Stromal cell of bone marrow (primary cell): ENCODE data around the gene USH1G.

Experiments used
- DNase-seq: peaks from one replicate; pipeline ENCODE4 v3.0.0-alpha.2; 2012; ENCODE audit warnings: low read depth

USH1G gene

GRCh38 chr17:74903034-74903433 lies 20.0 kb downstream of the USH1G start:
- DNase-seq: no peak

GRCh38 chr17:74901353-74902135 lies 21.5 kb downstream of the USH1G start:
- no peak for DNase-seq

DNA sequence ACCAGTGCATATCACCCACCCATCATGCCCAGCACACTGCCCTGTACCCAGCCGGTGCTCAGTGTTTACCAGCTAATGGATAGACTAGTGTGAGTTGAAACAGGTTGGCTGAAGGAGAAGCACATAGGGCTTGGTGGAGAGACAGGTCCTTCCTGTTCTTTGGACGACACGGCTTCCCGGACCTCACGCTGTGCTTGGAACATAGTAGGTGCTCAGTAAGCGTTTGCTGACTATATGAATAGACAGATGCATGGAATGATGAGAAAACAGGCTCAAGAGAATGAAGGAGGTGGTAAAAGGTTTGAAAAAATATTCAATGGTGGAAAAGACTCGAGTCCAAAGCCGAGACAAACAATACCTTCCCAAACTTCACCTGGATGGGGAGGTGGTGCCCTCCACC lies 22.8 kb downstream of the USH1G start:
- DNase-seq: no peak

- no peak for DNase-seq
These were observed 24.6 kb downstream of the USH1G start for GRCh38 chr17:74898376-74898946.

- DNase-seq: no peak
These were observed 29.0 kb downstream of the USH1G start for GRCh38 chr17:74893936-74894671.

DNA sequence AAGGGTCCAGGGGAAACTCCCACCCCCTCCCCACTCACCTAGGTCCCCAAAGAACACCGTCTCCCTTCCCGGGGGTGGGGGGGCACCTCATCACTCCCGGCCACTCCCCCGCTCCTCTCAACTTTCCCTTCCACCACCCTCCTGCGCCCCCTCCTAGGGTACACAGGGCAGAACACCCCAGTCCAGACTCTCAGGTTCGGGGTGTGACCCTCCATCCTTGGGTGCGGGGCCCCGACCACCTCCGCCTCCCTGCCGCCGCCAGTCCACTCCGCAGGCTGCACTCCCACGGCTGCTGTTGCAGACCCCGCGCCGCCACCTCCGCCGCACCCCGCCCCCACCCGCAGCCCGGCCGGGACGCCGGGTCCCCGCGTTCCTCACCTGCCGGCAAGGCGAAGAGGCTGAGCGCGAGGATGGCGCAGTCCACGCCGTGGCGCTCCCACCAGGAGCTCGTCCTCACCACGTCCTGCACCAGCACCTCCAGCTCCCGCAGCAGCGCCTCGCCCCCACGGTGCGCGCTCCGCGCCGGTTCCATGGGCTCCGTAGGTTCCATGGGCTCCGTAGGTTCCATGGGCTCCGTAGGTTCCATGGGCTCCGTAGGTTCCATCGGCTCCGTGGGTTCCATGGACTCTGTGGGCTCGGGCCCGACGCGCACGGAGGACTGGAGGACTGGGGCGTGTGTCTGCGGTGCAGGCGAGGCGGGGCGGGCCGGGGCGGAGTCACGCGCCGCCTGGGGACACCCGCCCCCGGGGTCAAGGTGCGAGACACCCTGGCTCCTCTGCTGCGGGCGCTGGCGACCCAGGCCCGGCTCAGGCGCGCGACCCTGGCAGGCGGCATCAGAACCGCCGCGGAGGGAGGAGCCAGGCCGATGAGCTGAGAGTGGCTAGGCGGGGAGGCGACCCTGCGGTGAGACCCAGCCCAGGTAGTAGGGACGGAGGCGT lies 29.8 kb downstream of the USH1G start, which contains the start of gene FADS6:
FADS6 (minus strand) TSS at position 660 of the 938 bp plus-strand sequence; CDS start at position 622, 38 bp downstream.
- DNase-seq: no peak

DNA sequence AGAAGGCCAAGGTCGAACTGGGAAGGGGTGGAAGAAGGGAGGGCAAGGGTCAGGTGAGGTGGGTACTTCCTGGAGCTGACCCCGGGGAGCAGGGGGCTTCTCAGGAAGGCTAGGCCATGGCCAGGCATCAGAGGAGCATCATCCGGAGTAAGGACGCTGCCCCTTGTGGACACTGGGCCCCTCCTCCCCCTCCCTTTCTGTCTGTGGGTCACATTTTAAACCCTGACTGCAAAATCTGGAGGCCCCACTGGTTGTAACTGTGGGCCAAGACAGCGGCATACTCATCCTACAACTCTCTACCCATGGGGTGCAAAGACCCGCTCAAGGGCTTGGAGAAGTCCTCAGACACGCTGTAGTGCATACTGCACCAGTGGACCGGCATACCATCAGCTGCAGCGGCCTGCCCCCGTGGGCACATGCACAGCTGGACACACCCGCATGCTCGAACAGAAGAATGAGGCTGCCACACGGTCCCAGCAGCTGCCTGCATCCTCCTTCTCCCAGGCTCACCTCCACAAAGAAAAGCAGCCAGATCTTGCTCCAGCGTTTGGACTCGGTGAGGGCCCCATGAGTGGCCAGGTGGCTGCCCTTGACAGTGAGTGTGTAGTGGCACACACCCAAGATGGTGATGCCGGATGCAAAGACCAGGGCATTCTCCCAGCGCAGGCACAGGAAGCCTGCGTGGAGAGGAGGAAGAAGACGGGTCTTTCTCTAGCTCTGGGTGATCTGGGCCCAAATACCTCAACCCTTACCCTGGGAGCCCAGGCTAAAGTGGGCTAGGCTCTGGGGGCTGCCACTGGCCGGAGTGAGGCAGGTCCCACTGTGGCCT lies 30.8 kb downstream of the USH1G start:
- no peak for DNase-seq

DNA sequence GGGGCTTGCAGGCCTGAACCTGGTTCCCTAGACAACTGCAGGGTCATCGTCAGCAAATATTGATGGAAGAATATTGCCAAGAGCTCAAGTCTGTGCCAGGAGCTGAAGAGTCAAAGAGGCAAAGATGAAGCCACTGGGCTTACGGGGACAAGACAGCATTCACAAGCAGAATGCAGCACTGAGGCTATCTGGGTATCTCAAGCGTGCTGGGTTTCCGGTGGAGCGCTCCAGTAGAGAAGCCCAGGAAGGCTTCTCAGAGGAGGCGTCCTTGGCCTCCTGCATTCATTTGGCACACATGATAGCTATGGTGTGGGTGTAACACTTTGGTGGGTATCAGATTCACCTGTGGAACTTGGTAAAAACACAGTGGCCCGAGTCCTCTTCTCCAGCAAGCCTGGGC lies 32.5 kb downstream of the USH1G start:
- DNase-seq: no peak

DNA sequence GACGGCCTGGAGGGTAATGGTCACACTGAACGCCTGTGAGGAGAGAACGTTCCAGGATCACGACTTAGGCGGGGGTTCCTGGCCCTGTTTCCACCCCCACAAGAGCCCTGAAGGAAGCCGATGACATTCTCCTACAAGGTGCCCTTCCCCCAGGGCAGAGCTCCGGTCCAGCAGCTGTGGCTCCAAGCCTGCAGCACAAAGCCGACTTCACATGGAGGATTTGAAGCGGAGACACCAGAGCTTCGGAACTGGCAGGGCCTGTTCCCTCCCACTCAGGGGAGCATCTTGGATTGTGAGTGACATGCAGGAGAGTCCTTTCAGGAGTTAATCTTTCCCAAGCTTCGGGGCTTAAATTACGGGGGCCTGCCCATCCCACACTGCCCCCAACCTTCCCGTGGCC lies 34.6 kb downstream of the USH1G start:
- DNase-seq: no peak

DNA sequence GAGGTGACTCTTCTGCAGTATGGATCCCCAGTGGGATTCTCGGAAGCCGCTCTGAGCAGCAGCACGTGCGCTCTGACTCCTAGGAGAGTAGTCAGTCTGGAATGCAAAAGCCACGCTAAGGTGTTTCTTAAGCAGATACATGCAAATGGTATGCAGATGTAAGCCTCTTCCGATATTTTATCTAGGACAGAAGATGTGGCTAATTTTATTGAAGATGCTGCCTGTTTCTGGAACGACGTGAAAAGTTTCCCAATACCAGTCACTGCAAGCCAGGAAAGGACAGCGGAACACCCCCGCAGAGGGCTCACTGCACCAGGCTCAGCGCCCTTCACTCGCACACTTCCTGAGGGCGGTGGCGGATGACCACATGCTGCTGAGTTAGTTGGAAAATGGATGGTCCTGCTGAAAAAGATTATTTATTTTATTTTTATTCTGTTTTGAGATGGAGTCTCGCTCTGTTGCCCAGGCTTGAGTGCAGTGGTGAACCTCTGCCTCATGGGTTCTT lies 39.8 kb downstream of the USH1G start:
- no peak for DNase-seq

- DNase-seq: no peak
These were observed 40.4 kb downstream of the USH1G start for GRCh38 chr17:74882517-74883240.

DNA sequence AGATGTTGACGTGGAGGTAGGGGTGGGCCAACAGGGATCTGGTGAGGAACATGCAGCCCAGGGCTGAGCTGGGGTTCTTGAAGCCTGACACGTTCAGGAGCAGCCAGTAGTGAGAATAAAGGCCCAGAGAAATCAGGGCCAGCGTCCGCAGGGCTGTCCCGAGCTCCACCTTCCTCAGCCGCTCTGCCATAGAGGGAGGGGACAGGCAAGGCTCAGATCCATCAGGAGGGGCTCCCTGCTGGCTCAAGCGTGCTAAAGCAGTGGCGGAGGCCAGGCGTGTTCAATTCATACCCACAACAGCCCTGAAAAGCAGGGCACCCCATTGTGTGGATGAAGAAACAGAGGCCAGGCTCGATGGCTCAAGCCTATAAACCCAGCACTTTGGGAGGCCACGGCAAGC lies 42.0 kb downstream of the USH1G start:
- DNase-seq: no peak

DNA sequence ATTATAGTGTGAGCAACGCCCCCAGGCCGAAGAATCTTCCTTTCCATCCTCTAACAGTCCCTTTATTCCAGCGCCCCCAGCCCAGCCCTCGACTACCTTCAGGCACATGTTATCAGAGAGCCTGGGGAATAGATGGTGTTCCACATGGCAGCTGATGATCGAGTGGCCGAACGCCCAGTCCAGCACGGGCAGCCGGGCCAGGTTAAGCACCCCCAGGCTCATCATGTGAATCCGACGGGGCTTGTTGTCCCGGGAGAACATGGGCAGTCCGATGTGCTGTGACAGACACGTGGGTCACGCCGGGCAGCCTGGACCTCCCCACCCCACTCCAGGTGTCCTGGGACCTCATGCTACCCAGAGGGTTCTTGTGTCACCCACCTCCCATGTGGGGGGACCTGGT lies 43.7 kb downstream of the USH1G start:
- DNase-seq: no peak

DNA sequence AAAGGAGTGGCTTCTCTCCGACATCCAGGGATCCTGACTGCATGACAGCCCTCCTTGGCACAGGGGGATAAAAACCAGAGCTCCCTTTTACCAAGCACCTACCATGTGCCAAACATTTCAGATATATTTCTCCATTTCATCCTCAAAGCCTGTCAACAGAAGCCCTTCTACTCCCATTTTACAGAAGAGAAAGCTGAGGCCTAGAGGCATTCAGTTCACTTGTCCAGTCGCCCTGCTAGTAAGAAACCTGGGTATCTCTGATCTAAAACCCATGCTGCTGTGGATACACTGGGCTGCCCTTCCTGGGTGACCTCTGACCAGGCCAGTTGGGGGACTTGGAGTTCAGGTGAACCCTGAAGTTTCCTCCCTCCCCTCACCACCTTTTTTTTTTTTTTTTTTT lies 44.4 kb downstream of the USH1G start:
- DNase-seq: no peak

DNA sequence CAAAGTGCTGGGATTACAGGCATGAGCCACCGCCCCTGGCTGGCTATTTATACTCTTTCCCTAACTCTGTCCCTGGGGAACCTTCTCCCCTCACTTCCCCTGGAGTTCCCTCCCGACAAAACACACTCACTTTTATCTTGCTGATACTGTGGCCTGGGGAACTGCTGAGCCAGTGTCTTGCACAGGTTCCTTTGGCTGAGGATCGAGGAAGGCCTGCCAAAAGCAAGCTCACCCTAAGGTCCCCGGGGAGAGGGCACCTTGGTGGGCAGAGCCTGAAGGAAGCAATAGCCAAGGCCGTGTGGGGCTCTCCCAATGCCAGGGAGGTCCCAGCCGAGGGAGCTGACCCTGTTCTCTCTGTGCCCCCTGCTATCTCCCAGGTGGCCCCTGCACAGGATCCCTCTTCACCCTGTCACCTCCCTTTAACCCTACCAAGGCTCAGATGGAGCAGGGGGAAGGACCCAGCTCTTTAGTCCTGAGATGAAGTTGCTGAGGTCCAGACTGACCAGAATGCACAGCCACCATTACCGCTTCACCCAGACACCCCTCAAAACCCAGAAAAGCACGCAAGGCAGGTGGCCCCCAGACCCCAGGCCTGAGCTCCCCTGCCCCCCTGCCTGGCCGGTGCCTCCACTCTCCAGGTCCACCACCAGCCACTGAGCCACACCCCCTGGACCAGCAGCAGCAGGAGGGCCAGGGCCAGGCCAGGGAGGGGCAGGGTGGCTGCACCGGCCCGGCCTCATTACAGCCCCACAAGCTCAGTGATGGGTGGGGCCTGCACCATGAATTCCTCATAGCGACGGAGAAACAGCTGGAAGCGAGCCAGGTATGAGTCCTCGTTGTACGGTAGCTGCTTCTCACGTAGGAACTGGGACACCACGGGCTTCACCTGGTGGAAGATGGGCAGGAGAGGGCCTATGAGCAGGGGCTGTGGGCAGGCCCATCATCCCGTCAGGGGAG lies 45.2 kb downstream of the USH1G start:
- no peak for DNase-seq

DNA sequence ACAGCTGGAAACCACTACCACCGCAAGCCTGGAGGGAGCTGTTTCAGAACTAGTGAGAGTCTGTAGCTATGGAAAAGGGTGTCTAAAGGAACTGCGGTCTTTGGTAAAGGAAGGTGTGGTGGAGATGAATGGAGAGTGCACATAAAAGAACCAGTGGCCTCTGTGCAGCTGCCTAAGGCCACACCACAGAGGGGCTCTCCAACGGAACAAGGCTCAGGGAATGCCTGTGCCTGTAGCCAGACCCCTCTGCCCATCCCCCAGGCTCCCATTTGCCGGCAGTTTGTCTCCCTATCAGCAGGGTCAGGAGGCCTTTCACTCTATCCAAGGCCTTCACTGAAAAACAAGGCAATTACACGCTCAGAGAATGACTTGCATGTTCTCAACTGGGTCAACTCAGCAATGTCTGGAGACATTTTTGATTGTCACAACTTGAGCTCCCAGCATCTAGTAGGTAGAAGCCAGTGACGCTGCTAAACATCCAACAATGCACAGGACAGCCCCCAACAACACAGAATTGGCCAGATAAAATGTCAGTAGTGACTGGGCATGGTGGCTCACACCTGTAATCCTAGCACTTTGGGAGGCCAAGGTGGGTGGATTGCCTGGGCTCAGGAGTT lies 47.0 kb downstream of the USH1G start:
- no peak for DNase-seq

- DNase-seq: no peak
These were observed 47.7 kb downstream of the USH1G start for GRCh38 chr17:74875155-74875976.

DNA sequence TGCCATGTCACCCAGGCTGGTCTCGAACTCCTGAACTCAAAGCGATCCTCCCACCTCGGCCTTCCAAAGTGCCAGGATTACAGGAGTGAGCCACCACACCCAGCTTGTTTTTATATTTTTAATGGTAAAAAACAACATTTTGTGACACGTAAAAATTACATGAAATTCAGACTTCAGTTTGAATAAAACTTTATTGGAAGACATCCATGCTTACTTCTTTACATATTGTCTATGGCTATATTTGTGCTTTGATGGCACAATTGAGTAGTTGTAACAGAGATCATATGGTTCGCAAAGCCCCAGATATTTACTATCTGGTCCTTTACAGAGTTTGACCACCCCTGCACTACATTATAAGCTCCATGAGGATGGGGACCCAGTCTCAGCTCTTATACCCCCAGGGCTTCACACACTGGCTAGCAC lies 48.4 kb downstream of the USH1G start:
- DNase-seq: no peak
